GM21447 (cell line): Measurements from ENCODE around the gene MCAT.

Experiments used
- ATAC-seq: cut with Tn5 transposase; IDR thresholded peaks from one replicate; pipeline ENCODE4 v1.9.1; 2021; ENCODE audit not compliant: unreplicated experiment

The MCAT gene

GRCh38 chr22:43094085-43094484 lies 49.1 kb downstream of the MCAT start:
- no peak for ATAC-seq

DNA sequence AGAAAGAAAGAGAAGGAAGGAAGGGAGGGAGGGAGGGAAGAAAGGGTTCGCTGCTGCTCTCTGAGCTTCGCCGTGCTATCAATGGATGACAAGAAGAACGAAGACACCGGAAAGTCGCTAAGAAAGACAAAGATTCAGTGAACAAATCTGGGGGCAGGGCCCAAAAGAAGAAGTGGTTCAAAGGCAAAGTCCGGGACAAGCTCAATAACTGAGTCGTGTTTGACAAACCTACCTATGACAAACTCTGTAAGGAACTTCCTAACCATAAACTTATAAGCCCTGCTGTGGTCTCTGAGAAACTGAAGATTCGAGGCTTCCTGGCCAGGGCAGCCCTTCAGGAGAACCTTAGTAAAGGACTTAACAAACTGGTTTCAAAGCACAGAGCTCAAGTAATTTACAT lies 51.1 kb downstream of the MCAT start:
- no peak for ATAC-seq

GRCh38 chr22:43090130-43090789 lies 52.9 kb downstream of the MCAT start:
- ATAC-seq = no peak

DNA sequence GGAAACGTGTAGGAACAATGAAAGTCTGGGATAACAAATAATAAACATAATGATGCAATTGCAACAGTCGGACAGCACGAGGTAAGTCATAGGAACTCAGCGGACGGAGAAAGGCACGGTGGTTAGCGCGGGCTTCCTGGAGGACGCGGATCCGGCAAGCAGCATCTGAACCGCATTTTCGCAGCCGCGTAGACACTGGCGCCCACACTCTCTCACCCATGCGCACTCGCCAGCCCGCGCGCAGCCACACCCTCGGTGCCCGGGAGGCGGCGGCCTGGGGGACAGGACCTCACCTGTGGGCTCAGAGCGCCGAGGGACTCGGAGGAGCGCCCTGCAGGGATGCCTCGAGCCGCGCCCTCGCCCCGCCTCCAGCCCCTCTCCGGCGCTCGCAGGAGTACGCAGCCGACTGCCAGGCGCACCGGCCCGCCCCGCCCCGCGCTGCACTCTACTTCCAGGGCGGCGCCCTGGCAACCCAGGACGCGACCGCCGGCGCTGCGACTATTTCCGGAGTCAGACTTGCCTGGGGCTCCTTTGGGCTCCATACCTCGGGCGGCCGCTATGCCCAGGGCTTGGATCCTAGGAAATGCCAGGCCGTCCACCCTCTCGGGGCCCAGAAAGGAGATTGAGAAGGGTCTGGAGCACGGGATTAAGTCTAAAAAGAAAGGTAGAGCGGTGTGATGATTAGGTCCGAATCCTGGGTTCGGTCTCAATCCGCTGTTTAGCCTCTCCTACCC lies 54.0 kb downstream of the MCAT start, which contains the start of gene TTLL1:
TSS of gene TTLL1 (minus strand) at position 408 of the 734 bp plus-strand sequence. CDS start 13,805 bp downstream, outside the sequence.
- ATAC-seq = peak; percentile 68

DNA sequence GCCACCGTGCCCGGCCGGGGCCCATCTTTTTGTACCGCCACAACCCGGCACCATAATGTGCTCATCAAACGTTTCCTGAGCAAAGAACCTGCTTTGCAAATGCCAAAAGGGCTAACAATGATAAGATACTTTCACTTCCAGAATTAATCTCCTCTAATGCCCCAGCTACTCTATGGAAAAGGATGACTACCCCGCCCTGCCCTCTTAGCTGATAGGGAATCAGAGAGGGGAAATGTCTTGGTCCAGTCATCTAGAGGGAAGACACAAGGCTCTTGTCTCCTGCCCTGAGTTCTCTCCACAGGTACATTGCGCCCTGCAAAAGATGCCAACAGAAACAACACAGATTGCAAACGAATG lies 54.6 kb downstream of the MCAT start:
- ATAC-seq = no peak

- ATAC-seq = no peak
Measured at GRCh38 chr22:43085658-43086606, 57.3 kb downstream of the MCAT start.
